Airway epithelial cell (primary cell): ENCODE data around the gene IFNAR1. TPM values are rescaled to one million over a fixed set of nuclear protein-coding genes. Genes with fewer than 3 reads are reported as not detected.

Source experiments
- total RNA-seq: library from RNA; depleted of rRNA; stranded (reverse); fragments of >200 nt; gene quantifications from 2 replicates; pipeline ENCODE4 v1.2.3, GENCODE V29; 2015

Gene IFNAR1
- 16.6 and 16.8 TPM in 2 replicates for total RNA-seq

GRCh38 chr21:33324291-33325221, at the start of gene IFNAR1:
Gene IFNAR1, plus strand, starts transcription at chr21:33324970. Its CDS starts 86 bp downstream, at chr21:33325056.

GRCh38 chr21:33403128-33403785, 78.5 kb downstream of the IFNAR1 start, which contains the start of gene IFNGR2:
Gene IFNGR2, plus strand, starts transcription at chr21:33403413. Its CDS starts 131 bp downstream, at chr21:33403544.

Other genes with a start within 250 kb of the IFNAR1 start
- gene IFNAR2, start 95.0 kb upstream of the IFNAR1 start, total RNA-seq: 2.6 and 7.3 TPM in 2 replicates
- gene IL10RB, start 58.6 kb upstream of the IFNAR1 start, total RNA-seq: 18.1 and 18.4 TPM in 2 replicates
- 57.6 and 72.9 TPM in 2 replicates for gene IFNGR2, start 78.4 kb downstream of the IFNAR1 start, total RNA-seq
- 18.9 and 21.3 TPM in 2 replicates for gene TMEM50B, start 155.0 kb downstream of the IFNAR1 start, total RNA-seq
- gene DNAJC28, start 166.7 kb downstream of the IFNAR1 start, total RNA-seq: 0.42 TPM in 2 replicates
- gene GART, start 217.1 kb downstream of the IFNAR1 start, total RNA-seq: 77.6 and 103 TPM in 2 replicates
- gene SON, start 218.1 kb downstream of the IFNAR1 start, total RNA-seq: 184 and 484 TPM in 2 replicates